Measurements from ENCODE around the gene RAB3IL1.

Gene RAB3IL1

DNA sequence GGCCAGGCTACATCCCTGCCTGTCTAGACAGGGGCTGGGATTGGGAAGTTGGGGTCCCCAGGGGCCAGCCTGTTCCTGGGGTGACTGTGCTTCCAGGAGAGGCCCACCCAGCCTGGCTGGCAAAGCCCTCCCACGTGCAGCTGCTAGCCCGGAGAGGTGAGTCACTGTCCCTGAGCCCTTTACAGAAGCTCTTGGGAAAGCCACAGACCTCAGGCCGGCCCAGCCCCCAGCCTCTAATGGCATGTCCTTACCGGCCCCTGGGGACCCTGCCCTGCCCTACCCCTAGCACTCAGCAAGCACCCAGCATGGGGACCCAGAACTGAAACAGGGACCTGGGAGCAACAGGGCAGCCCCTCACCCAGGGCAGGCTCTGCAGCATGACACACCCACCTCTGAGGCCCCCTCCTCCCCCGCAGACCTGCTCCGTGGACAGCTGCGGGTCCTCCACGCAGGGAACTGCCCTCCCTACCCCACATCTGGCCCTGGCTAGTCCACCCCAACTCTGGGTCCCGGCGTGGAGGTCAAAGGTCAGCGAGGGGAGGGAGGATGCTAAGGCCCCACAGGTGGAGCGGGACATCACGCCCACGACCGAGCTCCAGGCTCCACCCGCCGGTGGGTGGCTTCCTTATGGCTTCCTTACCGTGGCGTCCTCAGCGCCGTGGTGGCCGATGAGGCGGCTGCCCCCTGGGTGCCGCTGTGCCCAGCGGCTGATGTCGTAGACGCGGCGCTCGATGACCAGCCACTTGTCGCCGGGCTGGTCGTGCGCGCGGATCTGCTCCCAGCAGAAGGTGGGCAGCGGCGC, 26.6 kb downstream of the RAB3IL1 start:
- TF ChIP-seq, protein P1, sequence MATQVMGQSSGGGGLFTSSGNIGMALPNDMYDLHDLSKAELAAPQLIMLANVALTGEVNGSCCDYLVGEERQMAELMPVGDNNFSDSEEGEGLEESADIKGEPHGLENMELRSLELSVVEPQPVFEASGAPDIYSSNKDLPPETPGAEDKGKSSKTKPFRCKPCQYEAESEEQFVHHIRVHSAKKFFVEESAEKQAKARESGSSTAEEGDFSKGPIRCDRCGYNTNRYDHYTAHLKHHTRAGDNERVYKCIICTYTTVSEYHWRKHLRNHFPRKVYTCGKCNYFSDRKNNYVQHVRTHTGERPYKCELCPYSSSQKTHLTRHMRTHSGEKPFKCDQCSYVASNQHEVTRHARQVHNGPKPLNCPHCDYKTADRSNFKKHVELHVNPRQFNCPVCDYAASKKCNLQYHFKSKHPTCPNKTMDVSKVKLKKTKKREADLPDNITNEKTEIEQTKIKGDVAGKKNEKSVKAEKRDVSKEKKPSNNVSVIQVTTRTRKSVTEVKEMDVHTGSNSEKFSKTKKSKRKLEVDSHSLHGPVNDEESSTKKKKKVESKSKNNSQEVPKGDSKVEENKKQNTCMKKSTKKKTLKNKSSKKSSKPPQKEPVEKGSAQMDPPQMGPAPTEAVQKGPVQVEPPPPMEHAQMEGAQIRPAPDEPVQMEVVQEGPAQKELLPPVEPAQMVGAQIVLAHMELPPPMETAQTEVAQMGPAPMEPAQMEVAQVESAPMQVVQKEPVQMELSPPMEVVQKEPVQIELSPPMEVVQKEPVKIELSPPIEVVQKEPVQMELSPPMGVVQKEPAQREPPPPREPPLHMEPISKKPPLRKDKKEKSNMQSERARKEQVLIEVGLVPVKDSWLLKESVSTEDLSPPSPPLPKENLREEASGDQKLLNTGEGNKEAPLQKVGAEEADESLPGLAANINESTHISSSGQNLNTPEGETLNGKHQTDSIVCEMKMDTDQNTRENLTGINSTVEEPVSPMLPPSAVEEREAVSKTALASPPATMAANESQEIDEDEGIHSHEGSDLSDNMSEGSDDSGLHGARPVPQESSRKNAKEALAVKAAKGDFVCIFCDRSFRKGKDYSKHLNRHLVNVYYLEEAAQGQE (IDR thresholded peaks at IDR 0.05; ENCODE audit: insufficient replicate concordance, low read depth): no peak
- TF ChIP-seq SPI1 (IDR thresholded peaks at IDR 0.05; ENCODE audit: borderline replicate concordance, low read depth) (no peak), CTCF (IDR thresholded peaks at IDR 0.05; ENCODE audit: insufficient read depth, low read length) (no peak), POLR2AphosphoS5 (IDR thresholded peaks at IDR 0.05; ENCODE audit: low read depth) (no peak)
- H3K27me3 ChIP-seq (ENCODE audit: insufficient read depth, poor library complexity, severe bottlenecking): peaks cover 19% of the 10 kb centered on the region
- H3K27ac ChIP-seq (replicated peaks): no peak overlapping the region
- peak in 1 of 2 experiments; percentile 37 for DNase-seq (ENCODE audit: low read depth in 1 of 2, low spot score in 1 of 2)
- H3K4me3 ChIP-seq (replicated peaks; ENCODE audit: insufficient read depth, low read length): peak overlapping the region; percentile 65

DNA sequence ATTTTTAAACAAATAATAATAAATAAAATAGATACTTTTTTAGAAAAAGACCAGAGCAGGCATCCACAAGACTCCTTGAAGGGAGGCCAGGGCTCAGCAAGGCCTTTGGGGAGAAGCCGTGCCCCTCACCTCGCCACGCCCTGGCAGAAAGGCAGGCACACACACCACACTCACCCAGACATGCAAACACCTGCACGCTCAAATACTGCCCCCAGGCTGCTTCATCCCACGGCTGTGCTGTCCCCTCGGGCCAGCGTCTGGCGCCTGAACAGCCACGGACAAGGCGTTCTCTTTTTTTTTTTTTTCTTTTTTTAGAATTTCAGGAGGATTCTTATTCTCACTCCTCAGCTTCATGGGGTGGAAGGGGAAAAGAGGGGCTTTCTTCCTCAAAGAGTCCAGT, 27.5 kb downstream of the RAB3IL1 start:
- Histone ChIP-seq H3K4me3 (replicated peaks; ENCODE audit: insufficient read depth, low read length) (no peak overlapping the region), H3K27ac (replicated peaks) (no peak overlapping the region), H3K27me3 (ENCODE audit: insufficient read depth, poor library complexity, severe bottlenecking) (peaks cover 19% of the 10 kb centered on the region)
- no peak for DNase-seq (ENCODE audit: low read depth in 1 of 2, low spot score in 1 of 2)
- TF ChIP-seq, protein P1 (IDR thresholded peaks at IDR 0.05; ENCODE audit: insufficient replicate concordance, low read depth): no peak
- TF ChIP-seq CTCF (IDR thresholded peaks at IDR 0.05; ENCODE audit: insufficient read depth, low read length) (no peak), SPI1 (IDR thresholded peaks at IDR 0.05; ENCODE audit: borderline replicate concordance, low read depth) (no peak), GABPA (IDR thresholded peaks at IDR 0.05; ENCODE audit: low read depth) (no peak), POLR2AphosphoS5 (IDR thresholded peaks at IDR 0.05; ENCODE audit: low read depth) (no peak)

- Histone ChIP-seq H3K27ac (replicated peaks) (no peak overlapping the region), H3K4me3 (replicated peaks; ENCODE audit: insufficient read depth, low read length) (no peak overlapping the region), H3K27me3 (ENCODE audit: insufficient read depth, poor library complexity, severe bottlenecking) (peaks cover 16% of the 10 kb centered on the region)
- no peak for DNase-seq (ENCODE audit: low read depth in 1 of 2, low spot score in 1 of 2)
- TF ChIP-seq SPI1 (IDR thresholded peaks at IDR 0.05; ENCODE audit: borderline replicate concordance, low read depth): no peak
- TF ChIP-seq CTCF (IDR thresholded peaks at IDR 0.05; ENCODE audit: insufficient read depth, low read length): no peak
- TF ChIP-seq GABPA (IDR thresholded peaks at IDR 0.05; ENCODE audit: low read depth): no peak
- TF ChIP-seq, protein P1 (IDR thresholded peaks at IDR 0.05; ENCODE audit: insufficient replicate concordance, low read depth): no peak
- TF ChIP-seq POLR2AphosphoS5 (IDR thresholded peaks at IDR 0.05; ENCODE audit: low read depth): no peak
Observed at GRCh38 chr11:61888590-61888989, 28.8 kb downstream of the RAB3IL1 start.

All from HL-60 (cell line).